Activated CD8-positive, alpha-beta T cell treated with anti-CD3 and anti-CD28 coated beads for 36 hours (primary cell): Measurements from ENCODE around the gene CCDC6. TPM values are rescaled to one million over a fixed set of nuclear protein-coding genes. Genes with fewer than 3 reads are reported as not detected.

Experiments used
- ATAC-seq: fragments of 200-7000 bp; cut with Tn5 transposase; one replicate; pipeline ENCODE4 v1.10.0; 2021; ENCODE audit warnings: mild to moderate bottlenecking, moderate library complexity
- CTCF ChIA-PET: fragments of 350-600 bp; sonication (Branson Sonifier 250); formaldehyde crosslinking; loops from one replicate; lab custom pipeline; 2021; ENCODE audit warnings: antibody characterized with exemption; lab: Charles Lee
- POLR2A ChIA-PET: fragments of 350-600 bp; sonication (Branson Sonifier 250); formaldehyde crosslinking; loops from one replicate; lab custom pipeline; 2021; ENCODE audit warnings: antibody characterized with exemption; lab: Charles Lee
- DNase-seq: peaks from one replicate; pipeline ENCODE4 v3.0.0-alpha.2; 2020
- H3K27ac Mint-ChIP-seq: one replicate; pipeline ENCODE4 v1.8.0; 2021; ENCODE audit warnings: mild to moderate bottlenecking, mixed read lengths
- H3K27me3 Mint-ChIP-seq: one replicate; pipeline ENCODE4 v1.8.0; 2021; ENCODE audit warnings: mixed read lengths
- H3K36me3 Mint-ChIP-seq: one replicate; pipeline ENCODE4 v1.8.0; 2021; ENCODE audit warnings: low read depth, mixed read lengths
- H3K4me1 Mint-ChIP-seq: one replicate; pipeline ENCODE4 v1.8.0; 2021; ENCODE audit warnings: low read depth, mixed read lengths
- H3K4me3 Mint-ChIP-seq: one replicate; pipeline ENCODE4 v1.8.0; 2021; ENCODE audit warnings: mild to moderate bottlenecking, moderate library complexity, mixed read lengths
- H3K9me3 Mint-ChIP-seq: one replicate; pipeline ENCODE4 v1.8.0; 2021; ENCODE audit warnings: mixed read lengths
- CTCF ChIP-seq: fragments of 200-600 bp; IDR thresholded peaks from one replicate; pipeline ENCODE4 v1.8.0; 2022; ENCODE audit warnings: antibody characterized with exemption, mild to moderate bottlenecking
- intact Hi-C: fragments of 100-400 bp; cut with micrococcal nuclease; formaldehyde crosslinking; loops from one replicate; pipeline ENCODE4 v1.10.0; 2022
- total RNA-seq, 2 experiments: library from RNA; stranded (reverse); gene quantifications; one replicate each; pipeline ENCODE4 v1.2.3, GENCODE V29; 2021

CCDC6 gene
- total RNA-seq, 2 experiments from 2014 or later = 34.8 to 35.8 TPM

- H3K27me3 Mint-ChIP-seq = no peaks in the 10 kb centered on the region
- CTCF ChIA-PET = interaction anchor here (0.9 to 1.5 kb wide), 4 partner anchors 9 to 42 kb away, joined by 3 to 5 read pairs (median 3); no protein-coding TSS in a partner anchor
- H3K4me3 Mint-ChIP-seq = no peak overlapping the region
- peaks cover 79% of the 10 kb centered on the region for H3K4me1 Mint-ChIP-seq
- TF ChIP-seq CTCF = no peak
- peaks cover 3% of the 10 kb centered on the region for H3K9me3 Mint-ChIP-seq
- ATAC-seq (no peak), DNase-seq (no peak)
- H3K36me3 Mint-ChIP-seq = peaks cover 25% of the 10 kb centered on the region
- H3K27ac Mint-ChIP-seq = peak overlapping the region; percentile 39
- intact Hi-C loops = no loop called here
- POLR2A ChIA-PET = interaction anchor here (2.6 kb wide), 1 partner anchor 33 kb away, joined by 13 read pairs; the partner anchor contains the start of gene CCDC6
Observed at GRCh38 chr10:59872892-59873463, 33.4 kb downstream of the CCDC6 start.

DNA sequence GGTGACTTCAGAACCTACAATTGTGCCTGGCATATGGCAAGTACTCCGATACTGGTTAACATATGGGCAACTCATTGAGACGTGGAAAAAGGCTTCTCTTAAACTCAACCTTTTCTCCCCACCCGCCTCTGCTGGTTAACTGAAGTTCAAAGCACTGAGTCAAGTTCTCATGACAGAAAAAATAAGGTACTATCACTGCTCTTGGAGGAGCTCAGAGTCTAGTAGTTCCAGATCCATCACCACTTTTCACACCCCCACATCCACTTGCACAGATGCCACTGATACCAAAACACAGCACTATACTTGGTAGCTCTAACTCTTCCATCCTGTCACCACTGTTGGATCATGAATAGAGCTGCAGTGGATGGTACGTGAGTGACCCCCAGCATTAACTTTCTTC, 36.2 kb downstream of the CCDC6 start:
- no peak for TF ChIP-seq CTCF
- H3K4me1 Mint-ChIP-seq = peaks cover 83% of the 10 kb centered on the region
- DNase-seq = no peak
- ChIA-PET POLR2A (interaction anchor here (0.7 to 1.3 kb wide), 2 partner anchors 35 to 38 kb away, joined by 3 to 4 read pairs; no protein-coding TSS in a partner anchor), CTCF (interaction anchor here (1.3 to 1.4 kb wide), 2 partner anchors 36 to 39 kb away, joined by 6 to 11 read pairs; partner anchors contain the start of gene CCDC6)
- peak; percentile 66 for ATAC-seq
- intact Hi-C loops = no loop called here
- H3K27me3 Mint-ChIP-seq = no peaks in the 10 kb centered on the region
- no peak overlapping the region for H3K4me3 Mint-ChIP-seq
- peaks cover 12% of the 10 kb centered on the region for H3K36me3 Mint-ChIP-seq
- no peaks in the 10 kb centered on the region for H3K9me3 Mint-ChIP-seq
- H3K27ac Mint-ChIP-seq = peak overlapping the region; percentile 10

GRCh38 chr10:59869594-59869940, 36.8 kb downstream of the CCDC6 start:
- DNase-seq = no peak
- POLR2A ChIA-PET = no interaction called here
- ATAC-seq = no peak
- intact Hi-C loops = loop anchor here (5.0 kb wide), 1 partner anchor 38 kb away; the partner anchor contains the start of gene CCDC6
- Mint-ChIP-seq H3K4me3 (no peak overlapping the region), H3K27me3 (no peaks in the 10 kb centered on the region), H3K4me1 (peaks cover 83% of the 10 kb centered on the region), H3K27ac (no peak overlapping the region), H3K36me3 (peaks cover 9% of the 10 kb centered on the region), H3K9me3 (no peaks in the 10 kb centered on the region)
- CTCF ChIA-PET = no interaction called here
- TF ChIP-seq CTCF = no peak

DNA sequence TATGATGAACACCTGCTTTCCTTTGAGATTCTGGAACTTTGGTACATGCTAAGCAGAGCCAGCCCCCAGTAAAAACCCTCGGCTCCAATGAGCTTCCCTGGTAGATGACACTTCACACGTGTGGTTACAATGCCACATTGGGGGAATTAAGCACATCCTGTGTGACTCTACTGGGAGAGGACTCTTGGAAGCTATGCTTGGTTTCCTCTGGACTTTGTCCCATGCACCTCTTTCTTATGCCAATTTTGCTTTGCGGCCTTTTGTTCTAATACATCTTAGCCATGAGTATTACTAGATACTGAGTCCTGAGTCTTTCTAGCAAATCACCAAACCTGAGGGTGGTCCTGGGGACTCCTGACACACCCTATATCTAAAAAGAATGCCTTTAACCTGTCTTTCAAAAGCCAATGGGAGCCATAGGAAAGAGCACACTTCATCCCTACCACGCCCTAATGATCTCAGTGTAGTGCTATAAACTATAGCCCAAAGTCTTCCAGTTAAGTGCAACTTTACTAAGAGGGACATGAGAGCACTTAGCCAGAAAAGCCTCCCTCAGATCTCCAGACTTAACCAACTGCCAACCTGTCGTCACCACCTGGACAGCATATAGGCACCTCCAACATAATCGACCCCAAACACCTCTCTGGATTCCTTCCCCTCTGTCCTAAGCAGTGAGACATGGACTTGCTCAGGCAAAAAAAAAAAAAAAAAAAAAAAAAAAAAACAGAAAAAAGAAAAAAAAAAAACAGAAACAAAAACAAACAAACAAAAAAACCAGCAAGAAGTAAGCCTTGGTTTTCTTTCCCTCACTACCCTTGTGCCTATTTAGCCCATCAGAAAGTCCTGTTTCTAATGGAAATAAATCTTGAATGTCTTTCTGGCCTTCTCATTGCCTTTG, 37.4 kb downstream of the CCDC6 start:
- DNase-seq (no peak), ATAC-seq (no peak)
- H3K36me3 Mint-ChIP-seq = peaks cover 6% of the 10 kb centered on the region
- H3K4me1 Mint-ChIP-seq = peaks cover 83% of the 10 kb centered on the region
- no peak overlapping the region for H3K27ac Mint-ChIP-seq
- ChIA-PET CTCF (no interaction called here), POLR2A (no interaction called here)
- no peak overlapping the region for H3K4me3 Mint-ChIP-seq
- no peak for TF ChIP-seq CTCF
- intact Hi-C loops = loop anchor here (5.0 kb wide), 1 partner anchor 38 kb away; the partner anchor contains the start of gene CCDC6
- no peaks in the 10 kb centered on the region for H3K9me3 Mint-ChIP-seq
- H3K27me3 Mint-ChIP-seq = no peaks in the 10 kb centered on the region
